GM19099 (cell line): ENCODE results near the gene VAT1.

ENCODE experiments used
- POLR2A ChIP-seq: IDR thresholded peaks from 3 replicates; pipeline ENCODE4 v1.6.1; 2011; ENCODE audit warnings: low read depth; ENCODE audit not compliant: insufficient read length; ENCODE audit errors: extremely low read depth

The VAT1 gene

GRCh38 chr17:43021741-43022512, at the start of gene VAT1:
TSS of gene VAT1 (minus strand) at chr17:43022385. CDS start at chr17:43022322, 63 bp downstream.
- TF ChIP-seq POLR2A: no peak

DNA sequence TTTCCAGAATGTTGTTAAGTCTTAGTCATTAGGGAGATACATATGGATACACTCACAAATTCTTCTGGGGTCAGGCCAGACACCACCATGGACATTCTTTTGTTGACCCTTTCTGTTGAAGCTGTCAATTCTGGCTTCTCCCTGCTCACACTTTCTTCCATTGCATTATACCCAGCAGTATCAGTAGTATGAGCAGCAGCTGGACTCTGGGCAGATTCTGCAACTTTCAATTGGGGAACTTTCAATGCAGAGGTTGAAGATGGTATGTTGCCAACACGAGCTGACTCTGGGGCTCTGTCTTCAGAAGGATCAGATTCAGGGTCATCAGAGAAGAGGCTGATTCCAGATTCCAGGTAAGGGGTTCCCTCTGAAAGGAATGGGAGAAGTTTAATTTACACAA, 48.7 kb upstream of the VAT1 start:
- no peak for TF ChIP-seq POLR2A

GRCh38 chr17:43070257-43070656, 48.1 kb upstream of the VAT1 start:
- no peak for TF ChIP-seq POLR2A

GRCh38 chr17:43069368-43069898, 47.2 kb upstream of the VAT1 start:
- no peak for TF ChIP-seq POLR2A

- TF ChIP-seq POLR2A: no peak
Measured at GRCh38 chr17:43068570-43069367, 46.6 kb upstream of the VAT1 start.

GRCh38 chr17:43062984-43063638, 40.9 kb upstream of the VAT1 start:
- no peak for TF ChIP-seq POLR2A

DNA sequence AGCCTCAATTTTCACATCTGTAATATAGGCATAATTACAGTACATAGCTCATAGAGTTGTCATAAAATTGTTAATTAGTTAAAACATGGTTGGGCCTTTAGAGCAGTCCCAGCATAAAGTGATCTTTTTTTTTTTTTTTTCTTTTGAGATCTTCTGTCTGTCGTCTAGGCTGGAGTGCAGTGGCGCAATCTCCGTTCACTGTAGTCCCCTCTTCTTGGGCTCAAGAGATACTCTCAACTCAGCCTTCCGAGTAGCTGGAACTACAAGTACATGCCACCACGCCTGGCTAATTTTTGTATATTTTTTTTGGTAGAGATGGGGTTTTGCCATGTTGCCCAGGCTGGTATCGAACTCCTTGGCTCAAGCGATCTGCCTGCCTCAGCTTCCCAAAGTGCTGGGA, 33.9 kb upstream of the VAT1 start:
- TF ChIP-seq POLR2A: no peak

DNA sequence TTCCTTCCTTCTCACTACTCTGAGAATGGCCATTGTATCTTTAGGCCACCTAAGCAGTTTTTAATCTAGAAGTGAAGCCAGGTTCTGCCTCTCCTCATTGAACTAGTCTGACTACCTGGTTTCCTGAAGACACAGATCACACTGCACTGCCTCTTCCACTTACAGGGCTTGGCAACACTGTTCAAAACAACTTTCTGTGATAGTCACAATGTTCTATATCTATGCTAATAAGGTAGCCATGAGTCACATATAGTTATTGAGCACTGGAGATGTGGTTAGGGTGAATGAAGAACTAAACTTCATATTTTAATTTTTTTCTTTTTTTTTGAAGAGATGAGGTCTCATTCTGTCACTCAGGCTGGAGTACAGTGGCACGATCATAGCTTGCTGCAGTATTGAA, 29.8 kb upstream of the VAT1 start:
- no peak for TF ChIP-seq POLR2A

GRCh38 chr17:43044024-43044423, 21.8 kb upstream of the VAT1 start:
- TF ChIP-seq POLR2A: no peak

DNA sequence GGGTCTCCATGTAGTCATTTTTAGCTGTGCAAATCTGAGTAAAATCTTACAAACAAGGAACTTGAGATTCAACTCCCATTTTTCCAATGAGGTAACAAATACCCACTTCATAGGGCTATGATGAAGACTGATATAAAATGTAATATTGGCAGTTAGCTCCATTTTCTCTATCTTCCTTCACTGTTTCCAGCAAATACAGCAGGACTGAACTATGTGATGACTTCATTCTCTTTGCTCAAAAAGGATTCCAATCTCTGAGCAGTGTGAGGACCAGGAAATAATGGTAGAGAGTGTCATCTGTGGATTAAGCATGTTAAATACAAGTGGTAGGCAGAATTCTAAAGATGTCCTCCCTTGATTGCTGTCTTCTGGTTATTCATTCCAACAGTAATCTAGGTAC, 21.1 kb upstream of the VAT1 start:
- TF ChIP-seq POLR2A: no peak

DNA sequence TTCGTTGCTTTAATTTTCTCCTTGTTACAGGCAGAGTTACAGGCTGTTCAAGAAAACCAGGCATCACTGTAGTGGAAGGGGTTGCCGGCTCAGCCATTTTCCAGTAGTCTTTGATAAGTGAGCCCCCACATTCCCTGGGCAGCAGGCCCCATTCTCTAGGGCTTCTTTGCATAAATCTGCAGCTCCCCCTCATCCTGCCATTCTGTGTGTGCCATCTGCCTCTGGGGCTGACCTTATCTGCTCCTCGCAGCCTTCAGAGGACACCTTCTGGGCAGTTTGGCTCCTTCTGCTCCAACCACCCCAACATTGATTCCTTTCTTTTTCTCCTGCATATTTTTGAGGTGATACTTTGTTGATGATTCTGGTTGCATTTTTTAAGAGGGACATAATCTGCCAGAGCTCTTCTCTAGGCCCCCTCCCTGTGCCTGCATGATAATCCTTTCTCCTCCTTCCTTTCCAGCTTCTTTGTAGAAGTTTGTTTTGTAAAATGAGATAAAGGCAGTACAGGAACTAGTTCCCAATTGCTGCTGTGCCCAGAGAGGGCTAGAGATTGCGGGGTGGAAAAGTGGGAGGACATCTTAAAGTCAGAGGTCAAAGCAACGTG, 19.9 kb upstream of the VAT1 start:
- TF ChIP-seq POLR2A: no peak

- TF ChIP-seq POLR2A: no peak
Measured at GRCh38 chr17:43040655-43041054, 18.5 kb upstream of the VAT1 start.

GRCh38 chr17:43039646-43040045, 17.5 kb upstream of the VAT1 start:
- no peak for TF ChIP-seq POLR2A

DNA sequence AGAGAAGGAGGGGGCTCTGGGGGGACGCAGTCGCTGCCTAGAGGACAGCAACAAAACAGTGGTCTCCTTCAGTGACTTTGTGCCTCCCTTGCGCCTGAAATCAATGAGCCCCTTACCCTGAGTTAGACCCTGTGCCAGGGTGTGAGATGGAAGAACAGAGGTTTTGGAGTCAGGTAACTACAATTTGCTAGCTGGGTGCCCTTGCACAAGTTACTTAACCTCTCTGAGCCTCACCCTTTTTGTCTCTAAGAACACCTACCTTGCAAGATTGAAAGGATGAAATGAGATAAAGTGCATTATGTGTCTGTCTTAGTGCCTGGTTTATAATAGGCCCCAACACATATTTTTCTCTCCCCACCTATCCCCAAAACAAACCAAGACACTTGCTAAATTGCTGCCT, 12.7 kb upstream of the VAT1 start:
- TF ChIP-seq POLR2A: no peak
